Regular cardiac myocyte (primary cell): ENCODE results near the gene FRZB. TPM values are rescaled to one million over a fixed set of nuclear protein-coding genes. Genes with fewer than 3 reads are reported as not detected.

Experiments
- total RNA-seq: library from RNA; depleted of rRNA; stranded (reverse); fragments of >200 nt; gene quantifications from 2 replicates; pipeline ENCODE4 v1.2.3, GENCODE V29; 2014

FRZB gene
- total RNA-seq = under 0.01 and 0.19 TPM in 2 replicates

DNA sequence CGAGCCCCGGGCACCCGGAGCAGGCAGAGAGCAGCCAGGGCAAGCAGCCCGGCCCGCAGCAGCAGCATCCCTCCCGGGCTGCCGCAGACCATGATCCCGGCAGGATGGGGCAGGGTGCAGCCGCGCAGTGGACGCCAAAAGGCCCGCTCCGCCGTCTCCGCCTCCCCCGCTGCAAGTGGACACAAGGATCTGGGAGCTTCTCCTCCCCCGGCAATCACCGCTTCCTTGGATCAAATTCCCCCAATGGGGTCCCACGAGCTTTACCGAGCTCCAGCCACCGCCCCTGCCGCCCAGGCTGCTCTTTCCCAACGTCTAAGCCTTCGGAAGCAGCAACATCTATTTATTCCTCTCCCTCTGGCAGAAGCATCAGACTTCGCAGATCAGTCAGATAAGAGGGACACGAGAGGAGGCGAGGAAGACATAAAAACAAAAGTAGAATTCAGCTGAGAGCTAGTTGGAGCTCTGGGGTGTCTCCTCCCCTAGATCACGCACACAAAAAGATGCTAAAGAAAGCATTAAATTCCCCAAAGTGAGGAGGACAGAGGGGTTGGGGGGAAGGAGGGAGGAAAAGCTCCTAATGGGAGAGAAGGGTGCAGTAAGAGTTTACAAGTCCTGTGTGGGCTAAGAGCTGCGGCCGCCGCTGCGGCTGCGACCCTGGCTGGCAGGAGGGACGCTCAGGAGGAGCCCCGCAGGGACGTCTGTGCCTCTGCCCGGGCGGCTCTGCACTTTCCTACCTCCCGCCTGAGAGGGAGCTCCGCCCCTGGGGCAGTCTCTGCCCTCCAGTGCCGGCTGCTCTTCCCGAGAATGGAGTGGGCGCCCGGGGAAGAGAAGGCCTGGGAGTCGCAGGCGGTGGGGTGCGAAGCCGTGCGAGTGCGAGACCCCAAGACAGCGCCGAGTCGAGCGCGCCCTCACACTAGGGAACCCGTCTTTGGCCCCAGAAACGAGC, at the start of gene FRZB:
TSS of gene FRZB (minus strand) at position 177 of the 946 bp plus-strand sequence. CDS start at position 92, 85 bp downstream.

Other genes with a start within 250 kb of the FRZB start
- 126 and 151 TPM in 2 replicates for gene DNAJC10, start 150.4 kb downstream of the FRZB start, total RNA-seq
- gene NCKAP1, start 171.8 kb upstream of the FRZB start, total RNA-seq = 165 and 181 TPM in 2 replicates
- gene DUSP19, start 212.1 kb upstream of the FRZB start, total RNA-seq = 4.2 and 7.3 TPM in 2 replicates